SK-N-SH (cell line): ENCODE results near the gene ZC3H15. TPM values are rescaled to one million over a fixed set of nuclear protein-coding genes. Genes with fewer than 3 reads are reported as not detected.

Experiments used
- CTCF ChIA-PET: fragments of 300-600, 350-600 bp; formaldehyde crosslinking; extraction: SDS; loops from one replicate; lab custom pipeline; 2021; lab: Yijun Ruan, JAX
- POLR2A ChIA-PET: fragments of 350-600 bp; sonication (Branson Sonifier 250); formaldehyde crosslinking; extraction: SDS; loops from one replicate; lab custom pipeline; 2020; ENCODE audit warnings: antibody characterized with exemption, inconsistent platforms; lab: Yijun Ruan, JAX
- DNase-seq: peaks from one replicate; pipeline ENCODE4 v3.0.0; 2012
- H2AFZ ChIP-seq: fragments of 200-600 bp; sonication (generic); 2 replicates; pipeline ENCODE4 v1.8.1; 2016; ENCODE audit warnings: antibody characterized with exemption, mild to moderate bottlenecking, low read depth
- H3F3A ChIP-seq: fragments of 200-600 bp; sonication (generic); replicated peaks from 2 replicates; pipeline ENCODE3; 2016; ENCODE audit warnings: antibody characterized with exemption, mild to moderate bottlenecking; ENCODE audit not compliant: insufficient read depth
- H3K27ac ChIP-seq, 2 experiments: fragments of 200-500 bp in 1 of 2; fragments of 200-600 bp in 1 of 2; sonication (Bioruptor generic) in 1 of 2; sonication (generic), shearing (Covaris generic) in 1 of 2; 2 replicates each; pipeline versions ENCODE4 v1.5.1 to v1.6.1; 2014 to 2016; ENCODE audit warnings: low read depth in 2 of 2, inconsistent platforms in 1 of 2, low read length in 1 of 2, mild to moderate bottlenecking in 1 of 2, mixed read lengths in 1 of 2
- H3K27me3 ChIP-seq: fragments of 200-600 bp; sonication (generic), shearing (Covaris generic); 2 replicates; pipeline ENCODE4 v1.6.1; 2016; ENCODE audit warnings: mixed run types; ENCODE audit not compliant: insufficient read depth
- H3K36me3 ChIP-seq, 2 experiments: fragments of 200-500 bp in 1 of 2; fragments of 200-600 bp in 1 of 2; sonication (Bioruptor generic) in 1 of 2; sonication (generic) in 1 of 2; replicated peaks in 1 of 2; 2 replicates each; pipeline versions ENCODE3 to v1.5.1; 2014 to 2016; ENCODE audit warnings: low read length in 1 of 2, mild to moderate bottlenecking in 1 of 2; ENCODE audit not compliant: insufficient read depth in 2 of 2, control insufficient read depth in 1 of 2
- H3K4me1 ChIP-seq, 2 experiments: fragments of 200-500 bp in 1 of 2; fragments of 200-600 bp in 1 of 2; sonication (Bioruptor generic) in 1 of 2; sonication (generic), shearing (Covaris generic) in 1 of 2; 2 replicates each; pipeline versions ENCODE4 v1.5.1 to v1.6.1; 2014 to 2016; ENCODE audit warnings: low read depth in 1 of 2, low read length in 1 of 2, mixed run types in 1 of 2; ENCODE audit not compliant: insufficient read depth in 2 of 2, control insufficient read depth in 1 of 2
- H3K4me2 ChIP-seq: fragments of 200-600 bp; sonication (generic), shearing (Covaris generic); 2 replicates; pipeline ENCODE4 v1.6.1; 2017; ENCODE audit warnings: mixed run types
- H3K4me3 ChIP-seq, 2 experiments: fragments of 200-500 bp in 1 of 2; fragments of 200-600 bp in 1 of 2; sonication (Bioruptor generic) in 1 of 2; sonication (generic), shearing (Covaris generic) in 1 of 2; 2 replicates each; pipeline versions ENCODE4 v1.5.1 to v1.8.1; 2014 to 2016; ENCODE audit warnings: low read depth in 2 of 2, inconsistent platforms in 1 of 2, low read length in 1 of 2, mild to moderate bottlenecking in 1 of 2, mixed read lengths in 1 of 2, moderate library complexity in 1 of 2
- H3K79me2 ChIP-seq: fragments of 200-600 bp; sonication (generic); 2 replicates; pipeline ENCODE4 v1.8.1; 2017; ENCODE audit warnings: mild to moderate bottlenecking; ENCODE audit not compliant: insufficient read depth
- H3K9ac ChIP-seq: fragments of 200-600 bp; sonication (generic); 2 replicates; pipeline ENCODE4 v1.6.1; 2017; ENCODE audit warnings: mixed run types
- H3K9me2 ChIP-seq: fragments of 200-600 bp; sonication (generic); 2 replicates; pipeline ENCODE4 v1.6.1; 2017; ENCODE audit warnings: mixed run types
- H3K9me3 ChIP-seq: fragments of 200-600 bp; sonication (generic); 2 replicates; pipeline ENCODE4 v1.6.1; 2017; ENCODE audit warnings: mixed run types, mild to moderate bottlenecking, moderate library complexity
- H4K20me1 ChIP-seq: fragments of 200-600 bp; sonication (generic); 2 replicates; pipeline ENCODE4 v1.6.1; 2017; ENCODE audit warnings: mild to moderate bottlenecking, mixed run types; ENCODE audit not compliant: insufficient read depth
- CTCF ChIP-seq: fragments of 200-600 bp; sonication (generic); IDR thresholded peaks from 2 replicates; pipeline ENCODE4 v1.6.1; 2017; ENCODE audit warnings: antibody characterized with exemption, mild to moderate bottlenecking, moderate library complexity
- EP300 ChIP-seq, 2 experiments: IDR thresholded peaks; 2 replicates each; pipeline versions ENCODE4 v1.4.0 to v1.6.1; 2012; ENCODE audit warnings: borderline replicate concordance in 1 of 2, low read depth in 1 of 2, low read length in 1 of 2
- EZH2phosphoT487 ChIP-seq: fragments of 200-600 bp; sonication (generic); IDR thresholded peaks from 2 replicates; pipeline ENCODE4 v1.6.1; 2017; ENCODE audit warnings: low read depth, mixed run types, mild to moderate bottlenecking, antibody characterized with exemption, moderate library complexity, borderline replicate concordance
- FOSL2 ChIP-seq: IDR thresholded peaks from 2 replicates; pipeline ENCODE4 v1.4.0; 2012; ENCODE audit warnings: low read depth, mild to moderate bottlenecking, moderate library complexity, borderline replicate concordance
- FOXJ3 ChIP-seq: sonication (generic); formaldehyde crosslinking; IDR thresholded peaks from 2 replicates; pipeline ENCODE4 v1.5.1; 2020; ENCODE audit warnings: mild to moderate bottlenecking, missing genetic modification reagents
- FOXM1 ChIP-seq: IDR thresholded peaks from 2 replicates; pipeline ENCODE4 v1.4.0; 2012; ENCODE audit warnings: low read depth, mild to moderate bottlenecking
- GATA2 ChIP-seq: sonication (generic); formaldehyde crosslinking; IDR thresholded peaks from 2 replicates; pipeline ENCODE4 v1.5.0; 2020; ENCODE audit warnings: mild to moderate bottlenecking, missing genetic modification reagents
- IRF3 ChIP-seq: fragments of 150-350 bp; IDR thresholded peaks from 2 replicates; pipeline ENCODE4 v1.6.1; 2016; ENCODE audit warnings: mild to moderate bottlenecking, low read depth, low read length
- JUND ChIP-seq: IDR thresholded peaks from 2 replicates; pipeline ENCODE4 v1.4.0; 2012
- MXI1 ChIP-seq: IDR thresholded peaks from 2 replicates; pipeline ENCODE4 v1.6.1; 2012; ENCODE audit warnings: mild to moderate bottlenecking, low read depth, low read length, improper control_type of control experiment
- PBX3 ChIP-seq: IDR thresholded peaks from 2 replicates; pipeline ENCODE4; 2012
- RAD21 ChIP-seq: IDR thresholded peaks from 2 replicates; pipeline ENCODE4 v1.6.1; 2012; ENCODE audit warnings: mild to moderate bottlenecking, low read length
- RFX5 ChIP-seq: IDR thresholded peaks from 2 replicates; pipeline ENCODE4 v1.6.1; 2012; ENCODE audit warnings: mild to moderate bottlenecking, improper control_type of control experiment, low read length
- SIN3A ChIP-seq: IDR thresholded peaks from 2 replicates; pipeline ENCODE4 v1.6.1; 2012; ENCODE audit warnings: low read depth, mild to moderate bottlenecking, low read length, moderate library complexity, borderline replicate concordance
- SMC3 ChIP-seq: IDR thresholded peaks from 2 replicates; pipeline ENCODE4 v1.6.1; 2012; ENCODE audit warnings: low read depth, low read length, improper control_type of control experiment
- TAF1 ChIP-seq: IDR thresholded peaks from 2 replicates; pipeline ENCODE4 v1.6.1; 2012; ENCODE audit warnings: low read depth, mild to moderate bottlenecking, low read length, moderate library complexity, borderline replicate concordance
- TEAD4 ChIP-seq: IDR thresholded peaks from 2 replicates; pipeline ENCODE4 v1.4.0; 2012; ENCODE audit warnings: mild to moderate bottlenecking, borderline replicate concordance; ENCODE audit not compliant: insufficient read depth
- USF2 ChIP-seq: fragments of 150-350 bp; IDR thresholded peaks from 2 replicates; pipeline ENCODE4 v1.6.1; 2017; ENCODE audit warnings: antibody characterized with exemption, low read length, low read depth, borderline replicate concordance
- YY1 ChIP-seq: IDR thresholded peaks from 2 replicates; pipeline ENCODE4 v1.4.0; 2012; ENCODE audit warnings: low read depth, mild to moderate bottlenecking
- ZBTB33 ChIP-seq: IDR thresholded peaks from 2 replicates; pipeline ENCODE4 v1.4.0; 2012; ENCODE audit warnings: low read depth, borderline replicate concordance
- WGBS: methylation state at CpG from one replicate; pipeline ENCODE4 v1.1.6; 2017; ENCODE audit warnings: low lambda C conversion rate; 5-methylcytosine and 5-hydroxymethylcytosine counted together
- polyA plus RNA-seq, 3 experiments: library from polyadenylated mRNA; depleted of rRNA; stranded (reverse); fragments of >200 nt; gene quantifications; 2 replicates each; pipeline ENCODE4 v1.2.3, GENCODE V29; 2012

The ZC3H15 gene
- polyA plus RNA-seq, 1 of the 3 experiments (the other 2 are of a cell fraction), result 26.5 TPM

- H3K4me2 ChIP-seq, result no peak overlapping the region
- no peaks in the 10 kb centered on the region for H3K36me3 ChIP-seq
- WGBS, result 91% methylated on average over 3 of the region's 3 CpGs
- no peak overlapping the region for H2AFZ ChIP-seq
- no peak overlapping the region for H3K27ac ChIP-seq
- no peak for DNase-seq
- H3K27me3 ChIP-seq, result no peaks in the 10 kb centered on the region
- H3K9ac ChIP-seq, result no peak overlapping the region
- peaks cover 7% of the 10 kb centered on the region for H3F3A ChIP-seq
- H3K9me2 ChIP-seq, result no peaks in the 10 kb centered on the region
- peaks cover 0 to 24% of the 10 kb centered on the region in 2 experiments; a peak in 2 of 4 replicates for H3K4me1 ChIP-seq
- H3K9me3 ChIP-seq, result no peaks in the 10 kb centered on the region
- no peak overlapping the region for H3K4me3 ChIP-seq
- no peak for TF ChIP-seq TAF1
- TF ChIP-seq USF2, result no peak
- no peak for TF ChIP-seq FOXM1
- no peak for TF ChIP-seq SIN3A
- no peak for TF ChIP-seq JUND
- no peak for TF ChIP-seq EZH2phosphoT487
- no peak for TF ChIP-seq CTCF
- TF ChIP-seq MXI1, result no peak
- TF ChIP-seq IRF3, result no peak
- no peak for TF ChIP-seq FOSL2
- no peak for TF ChIP-seq EP300 (IDR thresholded peaks at IDR 0.05; ENCODE audit: borderline replicate concordance in 1 of 2, low read depth in 1 of 2, low read length in 1 of 2)
- no peak for TF ChIP-seq FOXJ3 (CRISPR knock-in tag)
- TF ChIP-seq ZBTB33, result no peak
- no peak for TF ChIP-seq RAD21
- TF ChIP-seq GATA2 (CRISPR knock-in tag), result no peak
- TF ChIP-seq TEAD4, result no peak
- no peak for TF ChIP-seq RFX5
- TF ChIP-seq PBX3, result no peak
- no peak for TF ChIP-seq YY1
- TF ChIP-seq SMC3, result no peak
- H4K20me1 ChIP-seq, result no peaks in the 10 kb centered on the region
- no peaks in the 10 kb centered on the region for H3K79me2 ChIP-seq
- ChIA-PET POLR2A (no interaction called here), CTCF (interaction anchor here (1.1 kb wide), 1 partner anchor 21 kb away, joined by 4 read pairs; no protein-coding TSS in a partner anchor)
These were observed 49.8 kb downstream of the ZC3H15 start for GRCh38 chr2:186535861-186536260.
